ENCODE data around the gene RTN4R.

GRCh38 chr22:20207277-20208025 is 60.7 kb downstream of the RTN4R start:
- no peak for TF ChIP-seq ZBTB33 (IDR thresholded peaks at IDR 0.05; ENCODE audit: borderline replicate concordance, low read depth)
- no peak for TF ChIP-seq POLR2AphosphoS5 (IDR thresholded peaks at IDR 0.05; ENCODE audit: low read depth, low read length)
- no peak for TF ChIP-seq CTCF (IDR thresholded peaks at IDR 0.05)
- no peak for TF ChIP-seq EZH2phosphoT487 (IDR thresholded peaks at IDR 0.05; ENCODE audit: borderline replicate concordance, low read depth)
- no peak for TF ChIP-seq YY1 (IDR thresholded peaks at IDR 0.05; ENCODE audit: low read depth)
- no peak for TF ChIP-seq RCOR1 (IDR thresholded peaks at IDR 0.05; ENCODE audit: low read length)
- no peak for TF ChIP-seq PBX3 (IDR thresholded peaks at IDR 0.05)
- TF ChIP-seq RFX5 (IDR thresholded peaks at IDR 0.05; ENCODE audit: low read length): no peak
